HEK293 (cell line): ENCODE measurements around the gene CLTB.
A peak's percentile ranks its signal among the peaks of the same experiment; 100 is the strongest.

Experiments
- GLIS1 ChIP-seq: fragments of 450-650 bp; formaldehyde crosslinking; IDR thresholded peaks from 2 replicates; pipeline ENCODE4 v1.5.1; 2016; ENCODE audit warnings: missing biosample characterization, missing genetic modification characterization
- GLIS2 ChIP-seq: fragments of 450-650 bp; formaldehyde crosslinking; IDR thresholded peaks from 2 replicates; pipeline ENCODE4 v1.5.1; 2016; ENCODE audit warnings: missing biosample characterization, missing genetic modification characterization
- IKZF3 ChIP-seq: fragments of 450-650 bp; IDR thresholded peaks from 2 replicates; pipeline ENCODE4 v1.5.0; 2018; ENCODE audit warnings: missing biosample characterization, mild to moderate bottlenecking, missing genetic modification characterization, moderate library complexity
- KLF1 ChIP-seq: fragments of 450-650 bp; formaldehyde crosslinking; IDR thresholded peaks from 2 replicates; pipeline ENCODE4 v1.5.1; 2016; ENCODE audit warnings: missing biosample characterization, missing genetic modification characterization
- KLF10 ChIP-seq: fragments of 450-650 bp; IDR thresholded peaks from 2 replicates; pipeline ENCODE4 v1.5.1; 2018; ENCODE audit warnings: missing biosample characterization, mild to moderate bottlenecking, missing genetic modification characterization
- ZFP37 ChIP-seq: fragments of 450-650 bp; formaldehyde crosslinking; IDR thresholded peaks from 2 replicates; pipeline ENCODE4 v1.5.1; 2016; ENCODE audit warnings: missing biosample characterization, missing genetic modification characterization
- ZIC2 ChIP-seq: fragments of 450-650 bp; formaldehyde crosslinking; IDR thresholded peaks from 2 replicates; pipeline ENCODE4 v1.5.1; 2016; ENCODE audit warnings: missing biosample characterization, missing genetic modification characterization
- ZNF10 ChIP-seq: fragments of 450-650 bp; formaldehyde crosslinking; IDR thresholded peaks from 2 replicates; pipeline ENCODE4 v1.5.1; 2017; ENCODE audit warnings: missing biosample characterization, missing genetic modification characterization
- ZNF112 ChIP-seq: fragments of 450-650 bp; formaldehyde crosslinking; IDR thresholded peaks from 2 replicates; pipeline ENCODE4 v1.5.0; 2017; ENCODE audit warnings: missing biosample characterization, missing genetic modification characterization
- ZNF133 ChIP-seq: fragments of 450-650 bp; formaldehyde crosslinking; IDR thresholded peaks from 2 replicates; pipeline ENCODE4 v1.5.1; 2016; ENCODE audit warnings: missing biosample characterization, missing genetic modification characterization
- ZNF184 ChIP-seq: fragments of 450-650 bp; IDR thresholded peaks from 2 replicates; pipeline ENCODE4 v1.5.1; 2018; ENCODE audit warnings: missing biosample characterization, mild to moderate bottlenecking, missing genetic modification characterization
- ZNF341 ChIP-seq: fragments of 450-650 bp; formaldehyde crosslinking; IDR thresholded peaks from 2 replicates; pipeline ENCODE4; 2016; ENCODE audit warnings: low read depth, missing biosample characterization, missing genetic modification characterization
- ZNF404 ChIP-seq: fragments of 450-650 bp; formaldehyde crosslinking; IDR thresholded peaks from 2 replicates; pipeline ENCODE4 v1.5.1; 2017; ENCODE audit warnings: missing biosample characterization, missing genetic modification characterization
- ZNF529 ChIP-seq: fragments of 450-650 bp; formaldehyde crosslinking; IDR thresholded peaks from 2 replicates; pipeline ENCODE4 v1.5.1; 2017; ENCODE audit warnings: missing genetic modification characterization, missing biosample characterization; ENCODE audit not compliant: insufficient replicate concordance
- ZNF561 ChIP-seq: fragments of 450-650 bp; IDR thresholded peaks from 2 replicates; pipeline ENCODE4 v1.5.1; 2018; ENCODE audit warnings: missing biosample characterization, missing genetic modification characterization, borderline replicate concordance
- ZNF610 ChIP-seq: fragments of 450-650 bp; formaldehyde crosslinking; IDR thresholded peaks from 2 replicates; pipeline ENCODE4 v1.5.1; 2016; ENCODE audit warnings: missing biosample characterization, missing genetic modification characterization, borderline replicate concordance
- ZNF629 ChIP-seq: fragments of 450-650 bp; formaldehyde crosslinking; IDR thresholded peaks from 2 replicates; pipeline ENCODE4 v1.5.1; 2017; ENCODE audit warnings: missing biosample characterization, missing genetic modification characterization
- ZNF660 ChIP-seq: fragments of 450-650 bp; IDR thresholded peaks from 2 replicates; pipeline ENCODE4 v1.5.1; 2018; ENCODE audit warnings: missing biosample characterization, mild to moderate bottlenecking, missing genetic modification characterization
- ZNF677 ChIP-seq: fragments of 450-650 bp; IDR thresholded peaks from 2 replicates; pipeline ENCODE4 v1.5.0; 2018; ENCODE audit warnings: missing biosample characterization, mild to moderate bottlenecking, missing genetic modification characterization, moderate library complexity
- ZNF777 ChIP-seq: fragments of 450-650 bp; formaldehyde crosslinking; IDR thresholded peaks from 2 replicates; pipeline ENCODE4 v1.5.1; 2017; ENCODE audit warnings: missing biosample characterization, missing genetic modification characterization, borderline replicate concordance
- ZNF837 ChIP-seq: fragments of 450-650 bp; formaldehyde crosslinking; IDR thresholded peaks from 2 replicates; pipeline ENCODE4 v1.5.1; 2016; ENCODE audit warnings: missing biosample characterization, missing genetic modification characterization
- ZSCAN16 ChIP-seq: fragments of 450-650 bp; formaldehyde crosslinking; IDR thresholded peaks from 2 replicates; pipeline ENCODE4 v1.5.1; 2016; ENCODE audit warnings: missing biosample characterization, missing genetic modification characterization
- ZSCAN30 ChIP-seq: fragments of 450-650 bp; IDR thresholded peaks from 2 replicates; pipeline ENCODE4 v1.5.1; 2018; ENCODE audit warnings: missing biosample characterization, mild to moderate bottlenecking, missing genetic modification characterization, moderate library complexity
- TF ChIP-seq, protein P1 (sequence below): fragments of 450-650 bp; formaldehyde crosslinking; optimal IDR thresholded peaks from 2 replicates; pipeline ENCODE3; 2016; ENCODE audit warnings: missing biosample characterization, mild to moderate bottlenecking, missing genetic modification characterization
- TF ChIP-seq, protein P2 (sequence below): fragments of 450-650 bp; formaldehyde crosslinking; IDR thresholded peaks from 2 replicates; pipeline ENCODE4 v1.5.1; 2016; ENCODE audit warnings: missing biosample characterization, missing genetic modification characterization
- TF ChIP-seq, protein P3 (sequence below): sonication (generic); formaldehyde crosslinking; IDR thresholded peaks from 2 replicates; pipeline ENCODE4 v1.8.1; 2022; ENCODE audit warnings: mild to moderate bottlenecking, moderate library complexity, missing genetic modification reagents
- TF ChIP-seq, protein P4 (sequence below): fragments of 450-650 bp; formaldehyde crosslinking; IDR thresholded peaks from 2 replicates; pipeline ENCODE4 v1.5.1; 2016; ENCODE audit warnings: missing biosample characterization, missing genetic modification characterization, low read depth
- TF ChIP-seq, protein P5 (sequence below): fragments of 450-650 bp; formaldehyde crosslinking; IDR thresholded peaks from 2 replicates; pipeline ENCODE4 v1.5.1; 2016; ENCODE audit warnings: missing biosample characterization, missing genetic modification characterization
- TF ChIP-seq, protein P6 (sequence below): fragments of 450-650 bp; formaldehyde crosslinking; IDR thresholded peaks from 2 replicates; pipeline ENCODE4 v1.5.1; 2016; ENCODE audit warnings: missing biosample characterization, missing genetic modification characterization

CLTB gene

DNA sequence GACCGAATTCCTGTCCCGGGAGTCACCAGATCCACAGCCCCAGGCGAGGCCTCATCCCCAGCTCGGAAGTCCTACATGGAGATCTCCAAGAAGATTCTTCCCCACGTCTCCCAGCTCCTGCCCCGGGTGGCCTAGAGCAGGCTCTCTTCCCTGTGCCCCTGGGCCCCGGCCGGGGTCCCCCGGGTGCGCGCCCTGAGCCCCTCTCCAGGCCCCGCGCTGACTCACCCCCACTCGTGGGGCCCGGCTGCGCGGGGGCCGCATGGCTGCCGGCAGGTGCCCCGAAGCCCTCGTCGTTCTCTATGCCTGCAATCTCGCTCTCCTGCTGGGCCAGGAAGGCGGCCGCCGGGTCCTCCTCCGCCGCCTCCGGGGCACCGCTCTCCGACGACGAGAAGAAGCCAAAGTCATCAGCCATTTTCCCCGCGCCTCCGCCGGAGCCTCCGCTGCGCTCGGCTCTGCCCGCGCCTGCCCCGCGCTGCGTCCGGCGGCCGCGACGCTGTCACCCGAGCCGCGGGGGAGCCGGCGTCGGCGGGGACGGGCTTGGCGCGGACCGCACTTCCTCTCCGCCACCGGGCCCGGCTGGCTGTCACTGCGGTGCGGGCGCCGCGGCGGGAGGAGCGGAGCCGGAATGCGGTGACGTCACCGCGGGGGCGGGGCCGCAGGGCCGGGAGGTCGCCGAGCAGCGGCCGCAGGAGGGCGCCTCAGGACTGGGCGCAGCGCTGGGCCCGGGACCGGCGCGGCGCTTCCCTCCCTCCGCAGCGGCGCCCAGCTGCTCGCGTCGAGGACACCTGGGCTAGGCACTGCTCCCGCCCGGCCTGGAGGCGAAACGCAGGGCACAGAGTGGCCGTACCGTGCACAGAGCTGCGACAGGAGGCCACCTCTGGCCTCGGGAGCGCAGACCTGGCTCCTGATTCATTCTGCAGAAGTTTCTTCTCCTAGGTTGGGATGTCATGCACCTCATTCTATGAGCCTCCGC, at the start of gene CLTB (continued):
- no peak for TF ChIP-seq ZNF404 (tag by site-specific recombination)
- TF ChIP-seq KLF10 = peak; percentile 83
- peak; percentile 86 for TF ChIP-seq IKZF3 (tag by site-specific recombination)
- TF ChIP-seq, protein P1, sequence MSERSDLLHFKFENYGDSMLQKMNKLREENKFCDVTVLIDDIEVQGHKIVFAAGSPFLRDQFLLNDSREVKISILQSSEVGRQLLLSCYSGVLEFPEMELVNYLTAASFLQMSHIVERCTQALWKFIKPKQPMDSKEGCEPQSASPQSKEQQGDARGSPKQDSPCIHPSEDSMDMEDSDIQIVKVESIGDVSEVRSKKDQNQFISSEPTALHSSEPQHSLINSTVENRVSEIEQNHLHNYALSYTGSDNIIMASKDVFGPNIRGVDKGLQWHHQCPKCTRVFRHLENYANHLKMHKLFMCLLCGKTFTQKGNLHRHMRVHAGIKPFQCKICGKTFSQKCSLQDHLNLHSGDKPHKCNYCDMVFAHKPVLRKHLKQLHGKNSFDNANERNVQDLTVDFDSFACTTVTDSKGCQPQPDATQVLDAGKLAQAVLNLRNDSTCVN (tag by site-specific recombination) = peak; percentile 86
- no peak for TF ChIP-seq ZNF629 (tag by site-specific recombination)
- TF ChIP-seq GLIS2 (tag by site-specific recombination) = peak; percentile 66; the same call in 1 of the 2 replicates
- TF ChIP-seq, protein P2, sequence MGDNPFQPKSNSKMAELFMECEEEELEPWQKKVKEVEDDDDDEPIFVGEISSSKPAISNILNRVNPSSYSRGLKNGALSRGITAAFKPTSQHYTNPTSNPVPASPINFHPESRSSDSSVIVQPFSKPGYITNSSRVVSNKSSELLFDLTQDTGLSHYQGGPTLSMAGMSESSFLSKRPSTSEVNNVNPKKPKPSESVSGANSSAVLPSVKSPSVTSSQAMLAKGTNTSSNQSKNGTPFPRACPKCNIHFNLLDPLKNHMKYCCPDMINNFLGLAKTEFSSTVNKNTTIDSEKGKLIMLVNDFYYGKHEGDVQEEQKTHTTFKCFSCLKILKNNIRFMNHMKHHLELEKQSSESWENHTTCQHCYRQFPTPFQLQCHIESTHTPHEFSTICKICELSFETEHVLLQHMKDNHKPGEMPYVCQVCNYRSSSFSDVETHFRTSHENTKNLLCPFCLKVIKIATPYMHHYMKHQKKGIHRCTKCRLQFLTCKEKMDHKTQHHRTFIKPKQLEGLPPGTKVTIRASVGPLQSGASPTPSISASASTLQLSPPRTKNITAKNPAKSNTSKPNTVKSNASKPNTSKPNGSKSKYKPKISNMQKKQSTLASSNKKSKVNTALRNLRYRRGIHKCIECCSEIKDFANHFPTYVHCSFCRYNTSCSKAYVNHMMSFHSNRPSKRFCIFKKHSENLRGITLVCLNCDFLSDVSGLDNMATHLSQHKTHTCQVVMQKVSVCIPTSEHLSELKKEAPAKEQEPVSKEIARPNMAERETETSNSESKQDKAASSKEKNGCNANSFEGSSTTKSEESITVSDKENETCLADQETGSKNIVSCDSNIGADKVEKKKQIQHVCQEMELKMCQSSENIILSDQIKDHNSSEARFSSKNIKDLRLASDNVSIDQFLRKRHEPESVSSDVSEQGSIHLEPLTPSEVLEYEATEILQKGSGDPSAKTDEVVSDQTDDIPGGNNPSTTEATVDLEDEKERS (tag by site-specific recombination) = no peak
- TF ChIP-seq, protein P3, sequence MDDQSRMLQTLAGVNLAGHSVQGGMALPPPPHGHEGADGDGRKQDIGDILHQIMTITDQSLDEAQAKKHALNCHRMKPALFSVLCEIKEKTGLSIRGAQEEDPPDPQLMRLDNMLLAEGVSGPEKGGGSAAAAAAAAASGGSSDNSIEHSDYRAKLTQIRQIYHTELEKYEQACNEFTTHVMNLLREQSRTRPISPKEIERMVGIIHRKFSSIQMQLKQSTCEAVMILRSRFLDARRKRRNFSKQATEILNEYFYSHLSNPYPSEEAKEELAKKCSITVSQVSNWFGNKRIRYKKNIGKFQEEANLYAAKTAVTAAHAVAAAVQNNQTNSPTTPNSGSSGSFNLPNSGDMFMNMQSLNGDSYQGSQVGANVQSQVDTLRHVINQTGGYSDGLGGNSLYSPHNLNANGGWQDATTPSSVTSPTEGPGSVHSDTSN = peak; percentile 57
- no peak for TF ChIP-seq ZNF529 (tag by site-specific recombination)
- TF ChIP-seq ZSCAN30 (tag by site-specific recombination) = peak; percentile 50; the same call in 1 of the 2 replicates
- 0 out of 2 replicates have a peak, but pooled peaks have one; percentile 32 for TF ChIP-seq GLIS1
- 0 out of 2 replicates have a peak, but pooled peaks have one; percentile 45 for TF ChIP-seq ZNF610 (tag by site-specific recombination)
- no peak for TF ChIP-seq ZSCAN16 (tag by site-specific recombination)
- TF ChIP-seq, protein P4, sequence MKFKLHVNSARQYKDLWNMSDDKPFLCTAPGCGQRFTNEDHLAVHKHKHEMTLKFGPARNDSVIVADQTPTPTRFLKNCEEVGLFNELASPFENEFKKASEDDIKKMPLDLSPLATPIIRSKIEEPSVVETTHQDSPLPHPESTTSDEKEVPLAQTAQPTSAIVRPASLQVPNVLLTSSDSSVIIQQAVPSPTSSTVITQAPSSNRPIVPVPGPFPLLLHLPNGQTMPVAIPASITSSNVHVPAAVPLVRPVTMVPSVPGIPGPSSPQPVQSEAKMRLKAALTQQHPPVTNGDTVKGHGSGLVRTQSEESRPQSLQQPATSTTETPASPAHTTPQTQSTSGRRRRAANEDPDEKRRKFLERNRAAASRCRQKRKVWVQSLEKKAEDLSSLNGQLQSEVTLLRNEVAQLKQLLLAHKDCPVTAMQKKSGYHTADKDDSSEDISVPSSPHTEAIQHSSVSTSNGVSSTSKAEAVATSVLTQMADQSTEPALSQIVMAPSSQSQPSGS = 0 out of 2 replicates have a peak, but pooled peaks have one; percentile 23
- 0 out of 2 replicates have a peak, but pooled peaks have one; percentile 34 for TF ChIP-seq ZNF677
- no peak for TF ChIP-seq ZNF837
- TF ChIP-seq, protein P5, sequence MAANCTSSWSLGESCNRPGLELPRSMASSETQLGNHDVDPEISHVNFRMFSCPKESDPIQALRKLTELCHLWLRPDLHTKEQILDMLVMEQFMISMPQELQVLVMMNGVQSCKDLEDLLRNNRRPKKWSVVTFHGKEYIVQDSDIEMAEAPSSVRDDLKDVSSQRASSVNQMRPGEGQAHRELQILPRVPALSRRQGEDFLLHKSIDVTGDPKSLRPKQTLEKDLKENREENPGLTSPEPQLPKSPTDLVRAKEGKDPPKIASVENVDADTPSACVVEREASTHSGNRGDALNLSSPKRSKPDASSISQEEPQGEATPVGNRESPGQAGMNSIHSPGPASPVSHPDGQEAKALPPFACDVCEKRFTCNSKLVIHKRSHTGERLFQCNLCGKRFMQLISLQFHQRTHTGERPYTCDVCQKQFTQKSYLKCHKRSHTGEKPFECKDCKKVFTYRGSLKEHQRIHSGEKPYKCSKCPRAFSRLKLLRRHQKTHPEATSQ = no peak
- no peak; the same call in 1 of the 2 replicates for TF ChIP-seq ZNF10
- peak; percentile 71; the same call in 1 of the 2 replicates for TF ChIP-seq ZNF561
- no peak for TF ChIP-seq KLF1
- peak; percentile 58; the same call in 1 of the 2 replicates for TF ChIP-seq ZNF341 (tag by site-specific recombination)
- TF ChIP-seq ZNF112 (tag by site-specific recombination) = no peak
- no peak for TF ChIP-seq ZNF777 (tag by site-specific recombination)
- no peak for TF ChIP-seq ZFP37 (tag by site-specific recombination)
- TF ChIP-seq, protein P6, sequence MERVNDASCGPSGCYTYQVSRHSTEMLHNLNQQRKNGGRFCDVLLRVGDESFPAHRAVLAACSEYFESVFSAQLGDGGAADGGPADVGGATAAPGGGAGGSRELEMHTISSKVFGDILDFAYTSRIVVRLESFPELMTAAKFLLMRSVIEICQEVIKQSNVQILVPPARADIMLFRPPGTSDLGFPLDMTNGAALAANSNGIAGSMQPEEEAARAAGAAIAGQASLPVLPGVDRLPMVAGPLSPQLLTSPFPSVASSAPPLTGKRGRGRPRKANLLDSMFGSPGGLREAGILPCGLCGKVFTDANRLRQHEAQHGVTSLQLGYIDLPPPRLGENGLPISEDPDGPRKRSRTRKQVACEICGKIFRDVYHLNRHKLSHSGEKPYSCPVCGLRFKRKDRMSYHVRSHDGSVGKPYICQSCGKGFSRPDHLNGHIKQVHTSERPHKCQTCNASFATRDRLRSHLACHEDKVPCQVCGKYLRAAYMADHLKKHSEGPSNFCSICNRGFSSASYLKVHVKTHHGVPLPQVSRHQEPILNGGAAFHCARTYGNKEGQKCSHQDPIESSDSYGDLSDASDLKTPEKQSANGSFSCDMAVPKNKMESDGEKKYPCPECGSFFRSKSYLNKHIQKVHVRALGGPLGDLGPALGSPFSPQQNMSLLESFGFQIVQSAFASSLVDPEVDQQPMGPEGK (tag by site-specific recombination) = peak; percentile 52
- peak; percentile 83 for TF ChIP-seq ZIC2
- peak; percentile 93 for TF ChIP-seq ZNF660 (tag by site-specific recombination)
- no peak for TF ChIP-seq ZNF133 (tag by site-specific recombination)
- TF ChIP-seq ZNF184 (tag by site-specific recombination) = peak; percentile 62; the same call in 1 of the 2 replicates
